Measurements from ENCODE around the gene COX4I1. TPM values are rescaled to one million over a fixed set of nuclear protein-coding genes. Genes with fewer than 3 reads are reported as not detected.
"Not testable (repeated sequence)": the region's sequence is repeated elsewhere in the genome, so short reads cannot be mapped to it uniquely, and the experiment has no call there.

COX4I1 gene
- total and polyA plus RNA-seq, 4 experiments from 2014 or later, result 490 to 1,127 (median 712) TPM

DNA sequence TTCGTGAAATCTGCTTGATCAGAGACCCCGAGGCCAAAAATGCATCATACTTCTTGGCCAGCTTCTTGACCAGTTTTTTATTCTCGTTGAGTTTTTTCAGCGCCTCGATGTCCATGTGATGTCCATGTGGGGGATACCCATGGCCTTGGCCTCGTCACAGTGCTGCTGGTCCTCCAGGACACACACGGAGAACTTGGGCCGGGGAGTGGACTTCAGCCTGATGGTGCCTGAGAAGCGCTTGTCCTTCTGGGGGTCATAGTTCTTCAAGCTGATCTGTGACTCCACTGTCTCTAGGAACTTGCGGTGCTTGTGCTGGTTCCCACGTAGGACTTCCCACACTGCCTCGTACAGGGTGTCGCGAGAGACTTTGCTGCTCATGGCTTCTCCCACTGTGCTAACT is 16.7 kb downstream of the COX4I1 start:
- Histone ChIP-seq H3K36me3 (ENCODE audit: insufficient read depth, low read length) (no peaks in the 10 kb centered on the region), H3K4me3 (ENCODE audit: low read length in 2 of 2) (no peak overlapping the region), H3K27me3 (ENCODE audit: insufficient read depth, low read length) (no peaks in the 10 kb centered on the region), H3K27ac (ENCODE audit: low read depth, low read length) (no peak overlapping the region), H3K9me3 (ENCODE audit: control insufficient read depth in 1 of 2, low read length in 2 of 2) (no peaks in the 10 kb centered on the region), H3K4me1 (ENCODE audit: insufficient read depth, low read length) (peaks cover 3% of the 10 kb centered on the region)
- Mint-ChIP-seq H3K4me3 (no peak overlapping the region), H3K4me1 (peaks cover 0 to 7% (median under 1%) of the 10 kb centered on the region in 4 donors), H3K9me3 (no peaks in the 10 kb centered on the region), H3K27me3 (peaks cover 3 to 7% of the 10 kb centered on the region in 2 donors), H3K36me3 (no peaks in the 10 kb centered on the region), H3K27ac (no peak overlapping the region)
- POLR2A ChIA-PET (ENCODE audit: partially characterized antibody), result no interaction called here
- no peak for DNase-seq
- intact Hi-C loops (cut with micrococcal nuclease), result no loop called here
- CTCF ChIA-PET (ENCODE audit: partially characterized antibody), result interaction anchor here (0.7 to 1.0 kb wide), 3 partner anchors 14 to 198 kb away, joined by 3 to 4 read pairs (median 3); no protein-coding TSS in a partner anchor

DNA sequence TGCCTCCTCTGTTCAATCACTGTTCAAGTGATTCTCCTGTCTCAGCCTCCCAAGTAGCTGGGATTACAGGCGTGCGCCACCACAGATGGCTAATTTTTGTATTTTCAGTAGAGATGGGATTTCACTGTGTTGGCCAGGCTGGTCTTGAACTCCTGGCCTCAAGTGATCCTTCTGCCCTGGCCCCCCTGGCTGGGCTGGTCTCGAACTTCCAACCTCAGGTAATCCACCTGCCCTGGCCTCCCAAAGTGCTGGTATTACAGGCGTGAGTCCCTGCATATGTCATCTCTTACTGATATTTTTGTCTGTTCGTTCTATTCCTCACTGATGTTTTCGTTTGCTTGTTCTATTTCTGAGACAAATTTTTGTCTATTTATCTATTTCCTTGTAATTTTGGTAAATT is 17.7 kb downstream of the COX4I1 start:
- H3K4me1 ChIP-seq (ENCODE audit: insufficient read depth, low read length); DNase-seq; intact Hi-C loops (cut with micrococcal nuclease); H3K27me3 Mint-ChIP-seq; H3K36me3 ChIP-seq (ENCODE audit: insufficient read depth, low read length); H3K4me3 Mint-ChIP-seq; H3K36me3 Mint-ChIP-seq; H3K27ac ChIP-seq (ENCODE audit: low read depth, low read length); H3K4me1 Mint-ChIP-seq; H3K9me3 ChIP-seq (ENCODE audit: control insufficient read depth in 1 of 2, low read length in 2 of 2); H3K9me3 Mint-ChIP-seq; H3K27ac Mint-ChIP-seq; POLR2A ChIA-PET (ENCODE audit: partially characterized antibody); H3K4me3 ChIP-seq (ENCODE audit: low read length in 2 of 2); H3K27me3 ChIP-seq (ENCODE audit: insufficient read depth, low read length): not testable (repeated sequence)
- CTCF ChIA-PET (ENCODE audit: partially characterized antibody), result interaction anchor here (0.9 to 8.1 kb wide), 3 partner anchors 19 to 196 kb away, joined by 3 to 162 read pairs (median 3); no protein-coding TSS in a partner anchor

DNA sequence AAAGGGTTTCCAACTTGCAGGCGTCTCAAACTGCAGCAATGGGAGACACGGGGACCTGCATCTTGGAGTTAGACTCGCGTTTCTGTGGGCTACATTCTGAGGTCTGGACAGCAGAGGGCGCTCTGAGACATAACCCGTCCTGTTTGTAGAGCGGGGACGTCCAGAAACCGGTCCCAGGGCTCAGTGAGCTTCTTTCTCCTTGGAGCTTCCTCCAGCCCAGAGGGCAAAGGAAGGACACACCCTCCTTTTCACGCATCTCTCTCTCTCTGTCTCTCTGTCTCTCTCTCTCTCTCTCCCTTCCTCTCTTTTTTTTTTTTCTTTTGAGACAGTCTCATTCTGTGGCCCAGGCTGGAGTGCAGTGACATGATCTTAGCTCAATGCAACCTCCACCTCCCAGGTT is 19.8 kb downstream of the COX4I1 start:
- Histone ChIP-seq H3K27me3 (ENCODE audit: insufficient read depth, low read length) (no peaks in the 10 kb centered on the region), H3K9me3 (ENCODE audit: control insufficient read depth in 1 of 2, low read length in 2 of 2) (no peaks in the 10 kb centered on the region), H3K4me1 (ENCODE audit: insufficient read depth, low read length) (peaks cover 8% of the 10 kb centered on the region), H3K4me3 (ENCODE audit: low read length in 2 of 2) (no peak overlapping the region), H3K27ac (ENCODE audit: low read depth, low read length) (no peak overlapping the region), H3K36me3 (ENCODE audit: insufficient read depth, low read length) (no peaks in the 10 kb centered on the region)
- no peak overlapping the region for H3K4me3 Mint-ChIP-seq
- no peaks in the 10 kb centered on the region for H3K36me3 Mint-ChIP-seq
- ChIA-PET POLR2A (ENCODE audit: partially characterized antibody) (no interaction called here), CTCF (ENCODE audit: partially characterized antibody) (interaction anchor here (0.6 to 8.1 kb wide), 24 partner anchors 8 to 1114 kb away, joined by 3 to 276 read pairs (median 4); no protein-coding TSS in a partner anchor)
- H3K27me3 Mint-ChIP-seq, result peaks cover 0 to 2% of the 10 kb centered on the region in 2 donors
- intact Hi-C loops (cut with micrococcal nuclease), result no loop called here
- peak; percentile 72 to 80 (median 74) for DNase-seq
- peaks cover 0 to 4% (median under 1%) of the 10 kb centered on the region in 4 donors for H3K4me1 Mint-ChIP-seq
- H3K9me3 Mint-ChIP-seq, result no peaks in the 10 kb centered on the region
- no peak overlapping the region for H3K27ac Mint-ChIP-seq

DNA sequence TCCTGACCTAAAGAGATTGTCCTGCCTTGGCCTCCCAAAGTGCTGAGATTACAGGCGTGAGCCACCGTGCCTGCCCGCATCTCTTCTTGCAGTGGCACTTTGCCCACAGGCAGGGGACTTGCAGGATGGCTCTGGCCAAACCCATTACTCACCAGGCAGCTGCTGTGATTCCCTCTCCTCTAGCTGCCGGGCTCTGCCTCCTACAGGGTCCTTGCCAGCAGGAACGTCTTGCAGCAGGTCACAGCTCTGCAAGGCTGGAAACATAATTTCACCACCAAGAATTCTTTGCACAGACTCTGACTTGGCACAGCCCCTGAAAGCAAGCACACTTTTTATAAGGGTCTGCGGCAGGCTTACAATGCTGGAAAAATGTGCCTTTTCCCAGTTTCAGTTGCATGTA is 20.3 kb downstream of the COX4I1 start:
- H3K27me3 Mint-ChIP-seq, result peaks cover 0 to 2% of the 10 kb centered on the region in 2 donors
- Histone ChIP-seq H3K9me3 (ENCODE audit: control insufficient read depth in 1 of 2, low read length in 2 of 2) (no peaks in the 10 kb centered on the region), H3K4me1 (ENCODE audit: insufficient read depth, low read length) (peaks cover 8% of the 10 kb centered on the region), H3K4me3 (ENCODE audit: low read length in 2 of 2) (no peak overlapping the region), H3K36me3 (ENCODE audit: insufficient read depth, low read length) (no peaks in the 10 kb centered on the region), H3K27ac (ENCODE audit: low read depth, low read length) (no peak overlapping the region), H3K27me3 (ENCODE audit: insufficient read depth, low read length) (no peaks in the 10 kb centered on the region)
- CTCF ChIA-PET (ENCODE audit: partially characterized antibody), result interaction anchor here (0.6 to 8.1 kb wide), 24 partner anchors 8 to 203 kb away, joined by 3 to 276 read pairs (median 4); no protein-coding TSS in a partner anchor
- intact Hi-C loops (cut with micrococcal nuclease), result loop anchor here (2.0 kb wide), 1 partner anchor 117 kb away; no protein-coding TSS in a partner anchor
- no peaks in the 10 kb centered on the region for H3K9me3 Mint-ChIP-seq
- no peak for DNase-seq
- peaks cover 0 to 4% (median under 1%) of the 10 kb centered on the region in 4 donors for H3K4me1 Mint-ChIP-seq
- H3K36me3 Mint-ChIP-seq, result no peaks in the 10 kb centered on the region
- no peak overlapping the region for H3K4me3 Mint-ChIP-seq
- H3K27ac Mint-ChIP-seq, result no peak overlapping the region
- POLR2A ChIA-PET (ENCODE audit: partially characterized antibody), result no interaction called here

GRCh38 chr16:85820604-85821372 is 21.3 kb downstream of the COX4I1 start:
- Histone ChIP-seq H3K27me3 (ENCODE audit: insufficient read depth, low read length) (no peaks in the 10 kb centered on the region), H3K4me3 (ENCODE audit: low read length in 2 of 2) (no peak overlapping the region), H3K36me3 (ENCODE audit: insufficient read depth, low read length) (no peaks in the 10 kb centered on the region), H3K4me1 (ENCODE audit: insufficient read depth, low read length) (peaks cover 8% of the 10 kb centered on the region), H3K27ac (ENCODE audit: low read depth, low read length) (no peak overlapping the region), H3K9me3 (ENCODE audit: control insufficient read depth in 1 of 2, low read length in 2 of 2) (no peaks in the 10 kb centered on the region)
- ChIA-PET POLR2A (ENCODE audit: partially characterized antibody) (interaction anchor here (1.5 kb wide), 2 partner anchors 166 to 196 kb away, joined by 6 to 8 read pairs; no protein-coding TSS in a partner anchor), CTCF (ENCODE audit: partially characterized antibody) (interaction anchor here (0.7 to 8.1 kb wide), 31 partner anchors 8 to 697 kb away, joined by 3 to 276 read pairs (median 5); no protein-coding TSS in a partner anchor)
- DNase-seq, result no peak
- Mint-ChIP-seq H3K4me1 (peaks cover 0 to 4% (median under 1%) of the 10 kb centered on the region in 4 donors), H3K36me3 (no peaks in the 10 kb centered on the region), H3K4me3 (no peak overlapping the region), H3K9me3 (no peaks in the 10 kb centered on the region), H3K27ac (no peak overlapping the region), H3K27me3 (peaks cover 1 to 2% of the 10 kb centered on the region in 2 donors)
- intact Hi-C loops (cut with micrococcal nuclease), result loop anchor here (1.0 to 2.0 kb wide), 3 partner anchors 116 to 196 kb away; no protein-coding TSS in a partner anchor

- H3K27ac ChIP-seq (ENCODE audit: low read depth, low read length), result no peak overlapping the region
- H3K4me3 ChIP-seq (ENCODE audit: low read length in 2 of 2), result no peak overlapping the region
- Mint-ChIP-seq H3K36me3 (no peaks in the 10 kb centered on the region), H3K9me3 (no peaks in the 10 kb centered on the region), H3K4me3 (no peak overlapping the region), H3K4me1 (peaks cover 0 to 4% (median under 1%) of the 10 kb centered on the region in 4 donors), H3K27ac (no peak overlapping the region), H3K27me3 (peaks cover 2 to 3% of the 10 kb centered on the region in 2 donors)
- CTCF ChIA-PET (ENCODE audit: partially characterized antibody), result interaction anchor here (0.6 to 8.1 kb wide), 36 partner anchors 9 to 697 kb away, joined by 3 to 276 read pairs (median 4); no protein-coding TSS in a partner anchor
- POLR2A ChIA-PET (ENCODE audit: partially characterized antibody), result interaction anchor here (1.5 kb wide), 2 partner anchors 166 to 195 kb away, joined by 6 to 8 read pairs; no protein-coding TSS in a partner anchor
- H3K27me3 ChIP-seq (ENCODE audit: insufficient read depth, low read length), result no peaks in the 10 kb centered on the region
- H3K4me1 ChIP-seq (ENCODE audit: insufficient read depth, low read length), result peaks cover 8% of the 10 kb centered on the region
- H3K36me3 ChIP-seq (ENCODE audit: insufficient read depth, low read length), result no peaks in the 10 kb centered on the region
- intact Hi-C loops (cut with micrococcal nuclease), result loop anchor here (1.0 to 2.0 kb wide), 3 partner anchors 115 to 195 kb away; no protein-coding TSS in a partner anchor
- no peaks in the 10 kb centered on the region for H3K9me3 ChIP-seq (ENCODE audit: control insufficient read depth in 1 of 2, low read length in 2 of 2)
- peak; percentile 66 to 79 (median 68) for DNase-seq
Measured at GRCh38 chr16:85821390-85822135, 22.1 kb downstream of the COX4I1 start.
